Chondrocyte (in vitro differentiated cells): ENCODE data around the gene ZBTB2. TPM values are rescaled to one million over a fixed set of nuclear protein-coding genes. Genes with fewer than 3 reads are reported as not detected.

Source experiments
- DNase-seq: peaks from one replicate; pipeline ENCODE4 v3.0.0; 2021; ENCODE audit warnings: mixed read lengths, low spot score
- H3K27ac Mint-ChIP-seq: one replicate; pipeline ENCODE4 v1.8.0; 2021; ENCODE audit warnings: mild to moderate bottlenecking, moderate library complexity, mixed read lengths; ENCODE audit not compliant: unreplicated experiment
- H3K27me3 Mint-ChIP-seq: 2 replicates; pipeline ENCODE4 v1.8.0; 2021; ENCODE audit warnings: low read depth, mixed read lengths
- H3K36me3 Mint-ChIP-seq: 2 replicates; pipeline ENCODE4 v1.8.0; 2021; ENCODE audit warnings: low read depth, mixed read lengths
- H3K4me1 Mint-ChIP-seq: 2 replicates; pipeline ENCODE4 v1.8.0; 2021; ENCODE audit warnings: low read depth, mild to moderate bottlenecking, mixed read lengths
- H3K4me3 Mint-ChIP-seq: one replicate; pipeline ENCODE4 v1.8.0; 2021; ENCODE audit warnings: mild to moderate bottlenecking, moderate library complexity, mixed read lengths; ENCODE audit not compliant: unreplicated experiment
- H3K9me3 Mint-ChIP-seq: 2 replicates; pipeline ENCODE4 v1.8.0; 2021; ENCODE audit warnings: low read depth, mixed read lengths
- total RNA-seq: library from RNA; stranded (reverse); gene quantifications from 3 replicates; pipeline ENCODE4 v1.2.1, GENCODE V29; 2021
- TF ChIP-seq, protein P1 (sequence below): fragments of 200-600 bp; sonication (generic); IDR thresholded peaks from 2 replicates; pipeline ENCODE4 v1.5.0; 2021; ENCODE audit warnings: antibody characterized with exemption, mild to moderate bottlenecking, moderate library complexity

The ZBTB2 gene
- total RNA-seq, 1 donor from 2014 or later, result 10.1 TPM

DNA sequence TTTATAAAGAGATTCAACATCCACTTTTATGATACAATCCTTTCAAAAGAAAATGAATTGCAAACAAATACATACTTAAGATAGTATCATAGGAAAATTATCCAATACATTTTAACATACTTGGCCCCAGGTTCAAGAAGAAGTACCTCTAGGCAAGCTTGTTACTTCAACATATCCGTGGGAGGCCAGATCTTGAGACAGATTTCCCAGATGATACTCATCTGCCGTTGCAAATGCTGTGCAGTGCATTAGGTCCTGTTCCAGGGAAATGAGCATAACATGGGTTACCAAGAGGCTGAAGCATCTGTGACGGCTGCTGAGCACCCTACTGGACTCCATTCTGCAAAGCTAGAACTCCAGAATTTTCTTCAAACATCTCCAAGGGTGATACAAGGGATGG lies 44.9 kb upstream of the ZBTB2 start:
- H3K4me3 Mint-ChIP-seq, result peak overlapping the region; percentile 65
- TF ChIP-seq, protein P1, sequence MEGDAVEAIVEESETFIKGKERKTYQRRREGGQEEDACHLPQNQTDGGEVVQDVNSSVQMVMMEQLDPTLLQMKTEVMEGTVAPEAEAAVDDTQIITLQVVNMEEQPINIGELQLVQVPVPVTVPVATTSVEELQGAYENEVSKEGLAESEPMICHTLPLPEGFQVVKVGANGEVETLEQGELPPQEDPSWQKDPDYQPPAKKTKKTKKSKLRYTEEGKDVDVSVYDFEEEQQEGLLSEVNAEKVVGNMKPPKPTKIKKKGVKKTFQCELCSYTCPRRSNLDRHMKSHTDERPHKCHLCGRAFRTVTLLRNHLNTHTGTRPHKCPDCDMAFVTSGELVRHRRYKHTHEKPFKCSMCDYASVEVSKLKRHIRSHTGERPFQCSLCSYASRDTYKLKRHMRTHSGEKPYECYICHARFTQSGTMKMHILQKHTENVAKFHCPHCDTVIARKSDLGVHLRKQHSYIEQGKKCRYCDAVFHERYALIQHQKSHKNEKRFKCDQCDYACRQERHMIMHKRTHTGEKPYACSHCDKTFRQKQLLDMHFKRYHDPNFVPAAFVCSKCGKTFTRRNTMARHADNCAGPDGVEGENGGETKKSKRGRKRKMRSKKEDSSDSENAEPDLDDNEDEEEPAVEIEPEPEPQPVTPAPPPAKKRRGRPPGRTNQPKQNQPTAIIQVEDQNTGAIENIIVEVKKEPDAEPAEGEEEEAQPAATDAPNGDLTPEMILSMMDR, result no peak
- peak overlapping the region; percentile 92 for H3K27ac Mint-ChIP-seq
- no peaks in the 10 kb centered on the region for H3K9me3 Mint-ChIP-seq
- no peaks in the 10 kb centered on the region for H3K27me3 Mint-ChIP-seq
- peaks cover 5% of the 10 kb centered on the region for H3K36me3 Mint-ChIP-seq
- H3K4me1 Mint-ChIP-seq, result peaks cover 57% of the 10 kb centered on the region
- DNase-seq, result no peak

DNA sequence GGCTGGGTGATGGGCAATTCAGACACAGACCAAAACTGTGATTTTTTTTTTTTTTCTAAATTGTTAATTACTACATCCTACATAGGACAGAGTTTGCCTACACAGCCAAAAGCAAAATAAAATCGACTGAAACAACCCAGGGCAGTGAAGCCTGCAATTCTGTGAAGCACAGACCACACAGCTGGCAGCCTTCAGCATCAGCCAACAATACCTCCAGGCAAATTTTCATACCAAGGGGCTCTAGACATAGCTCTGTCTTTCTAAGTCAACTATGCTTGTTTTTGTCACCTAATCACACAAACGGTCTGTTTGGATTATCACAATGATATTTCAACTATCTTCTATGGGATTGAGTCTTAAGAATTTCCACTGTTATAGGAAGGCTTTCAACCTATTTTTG lies 43.0 kb upstream of the ZBTB2 start:
- Mint-ChIP-seq H3K4me3 (peak overlapping the region; percentile 61), H3K27me3 (no peaks in the 10 kb centered on the region), H3K36me3 (peaks cover 16% of the 10 kb centered on the region), H3K27ac (peak overlapping the region; percentile 77), H3K9me3 (no peaks in the 10 kb centered on the region), H3K4me1 (peaks cover 46% of the 10 kb centered on the region)
- TF ChIP-seq, protein P1, result no peak
- no peak for DNase-seq

DNA sequence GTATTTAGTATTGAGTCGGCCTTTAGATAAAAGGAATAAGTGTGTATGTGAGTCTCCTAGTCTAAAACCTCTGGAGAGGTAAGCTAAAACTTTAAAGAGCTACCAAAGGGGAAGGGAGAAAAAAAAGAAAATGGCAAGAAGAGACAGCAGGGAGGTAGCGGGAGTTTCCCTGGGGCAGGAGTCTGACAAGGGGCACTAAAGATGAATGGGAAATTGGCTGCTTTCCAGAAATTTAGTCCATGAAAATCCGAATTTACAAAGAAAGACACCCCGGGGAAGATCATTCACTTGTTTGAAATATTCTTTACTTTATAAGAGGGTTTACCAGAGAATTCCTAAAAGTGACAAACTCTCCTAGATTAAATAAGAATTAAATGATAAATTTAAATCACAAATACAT lies 41.3 kb upstream of the ZBTB2 start:
- Mint-ChIP-seq H3K27ac (peak overlapping the region; percentile 14), H3K27me3 (no peaks in the 10 kb centered on the region), H3K36me3 (peaks cover 21% of the 10 kb centered on the region), H3K4me1 (peaks cover 38% of the 10 kb centered on the region), H3K9me3 (no peaks in the 10 kb centered on the region), H3K4me3 (no peak overlapping the region)
- no peak for DNase-seq
- TF ChIP-seq, protein P1, result no peak

DNA sequence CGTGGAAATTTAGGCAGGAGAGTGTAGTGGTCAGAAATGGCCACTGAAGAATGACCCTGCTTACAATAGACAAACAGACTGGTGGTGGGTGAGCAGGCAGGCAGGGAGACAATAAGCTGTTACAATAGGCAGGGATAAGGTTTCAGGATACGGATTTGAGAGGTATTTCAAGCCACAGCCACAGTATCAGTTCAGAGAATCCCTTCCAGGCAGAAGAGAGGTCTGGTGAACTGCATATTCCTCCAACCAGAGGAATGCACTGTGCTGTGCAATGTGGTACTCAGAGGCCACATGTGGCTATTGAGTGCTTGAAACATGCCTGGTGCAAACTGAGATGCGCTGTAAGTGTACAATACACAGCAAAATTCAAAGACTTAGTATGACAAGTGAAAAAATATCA lies 40.0 kb upstream of the ZBTB2 start:
- Mint-ChIP-seq H3K27ac (peak overlapping the region; percentile 50), H3K36me3 (peaks cover 26% of the 10 kb centered on the region), H3K4me3 (no peak overlapping the region), H3K27me3 (no peaks in the 10 kb centered on the region), H3K4me1 (peaks cover 25% of the 10 kb centered on the region), H3K9me3 (no peaks in the 10 kb centered on the region)
- TF ChIP-seq, protein P1, result no peak
- DNase-seq, result no peak

DNA sequence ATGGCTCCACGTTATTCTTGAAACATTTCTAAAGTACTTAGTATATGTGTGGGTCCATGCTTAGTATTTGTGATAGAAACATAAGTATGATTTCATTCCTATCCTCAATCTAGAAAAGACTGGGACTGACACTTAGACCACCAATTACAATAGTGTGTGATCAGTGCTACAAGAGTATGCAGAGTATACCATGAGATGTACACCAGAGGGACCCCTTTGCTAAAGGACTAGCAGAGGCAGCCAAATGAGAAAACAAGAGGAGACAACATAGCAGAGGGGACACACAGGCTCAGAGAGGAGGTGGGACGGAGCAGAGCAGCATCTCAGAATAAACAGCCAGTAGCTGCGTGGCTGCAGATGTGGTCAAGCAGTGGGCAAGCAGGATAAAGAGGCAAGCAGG lies 39.5 kb upstream of the ZBTB2 start:
- H3K4me1 Mint-ChIP-seq, result peaks cover 20% of the 10 kb centered on the region
- DNase-seq, result peak; percentile 19
- H3K36me3 Mint-ChIP-seq, result peaks cover 30% of the 10 kb centered on the region
- H3K27me3 Mint-ChIP-seq, result no peaks in the 10 kb centered on the region
- TF ChIP-seq, protein P1, result peak; percentile 46
- H3K9me3 Mint-ChIP-seq, result no peaks in the 10 kb centered on the region
- H3K4me3 Mint-ChIP-seq, result no peak overlapping the region
- peak overlapping the region; percentile 50 for H3K27ac Mint-ChIP-seq
